Fibroblast of pulmonary artery (primary cell): Measurements from ENCODE around the gene MAP3K19.

Source experiments
- DNase-seq: peaks from one replicate; pipeline ENCODE4 v3.0.0-alpha.2; 2010; ENCODE audit warnings: low read depth
- H3K4me3 ChIP-seq: replicated peaks from 2 replicates; pipeline ENCODE4 v1.5.1; 2011; ENCODE audit warnings: low read depth, mild to moderate bottlenecking, control low read depth, low read length, moderate library complexity
- CTCF ChIP-seq: IDR thresholded peaks from 2 replicates; pipeline ENCODE4 v1.5.1; 2011; ENCODE audit warnings: mild to moderate bottlenecking, control low read depth, low read length, inconsistent platforms; ENCODE audit errors: missing control alignments

Gene MAP3K19

DNA sequence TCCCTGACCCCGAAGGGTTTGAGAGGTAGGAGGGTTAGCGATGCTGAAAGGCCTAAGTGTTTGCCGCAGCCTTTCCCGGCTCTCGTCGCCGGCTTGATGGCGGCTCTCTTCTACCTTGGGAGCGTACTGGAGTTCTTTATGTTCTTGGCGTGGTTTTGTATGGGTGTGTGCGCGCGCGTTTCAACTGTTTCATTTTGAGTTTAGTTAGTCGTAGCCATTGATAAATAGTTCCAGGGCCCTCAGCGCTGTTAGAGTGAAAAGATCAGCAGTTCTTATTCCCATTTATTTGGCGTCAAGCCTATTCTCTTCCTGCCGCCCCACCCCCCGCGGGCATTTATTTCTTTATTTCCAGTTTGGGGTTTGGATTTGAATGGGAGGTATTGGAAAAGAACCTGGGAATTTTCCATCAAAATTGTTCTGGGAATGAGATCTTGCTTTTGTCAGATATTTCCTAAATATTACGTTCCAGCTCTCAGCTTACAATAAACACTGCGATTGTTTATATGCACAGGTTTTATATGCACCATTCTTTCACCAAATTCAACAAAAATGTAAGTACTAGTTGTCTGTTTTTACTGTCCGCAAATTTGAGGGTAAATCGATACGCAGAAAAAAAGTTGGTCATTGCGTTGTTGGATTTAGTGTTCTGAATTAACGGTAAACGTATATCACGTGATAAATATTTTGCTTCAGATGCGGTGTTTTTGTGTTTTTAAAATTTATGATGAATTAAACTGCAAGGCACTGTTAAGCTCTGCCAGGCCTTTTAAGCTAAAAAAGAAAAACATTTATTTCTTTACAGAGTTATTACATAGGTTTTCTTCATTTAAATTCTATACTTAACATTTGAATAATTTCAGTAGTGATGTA, 127.7 kb downstream of the MAP3K19 start:
- peak; percentile 35 for DNase-seq
- peak overlapping the region; percentile 69 for H3K4me3 ChIP-seq
- no peak for TF ChIP-seq CTCF

DNA sequence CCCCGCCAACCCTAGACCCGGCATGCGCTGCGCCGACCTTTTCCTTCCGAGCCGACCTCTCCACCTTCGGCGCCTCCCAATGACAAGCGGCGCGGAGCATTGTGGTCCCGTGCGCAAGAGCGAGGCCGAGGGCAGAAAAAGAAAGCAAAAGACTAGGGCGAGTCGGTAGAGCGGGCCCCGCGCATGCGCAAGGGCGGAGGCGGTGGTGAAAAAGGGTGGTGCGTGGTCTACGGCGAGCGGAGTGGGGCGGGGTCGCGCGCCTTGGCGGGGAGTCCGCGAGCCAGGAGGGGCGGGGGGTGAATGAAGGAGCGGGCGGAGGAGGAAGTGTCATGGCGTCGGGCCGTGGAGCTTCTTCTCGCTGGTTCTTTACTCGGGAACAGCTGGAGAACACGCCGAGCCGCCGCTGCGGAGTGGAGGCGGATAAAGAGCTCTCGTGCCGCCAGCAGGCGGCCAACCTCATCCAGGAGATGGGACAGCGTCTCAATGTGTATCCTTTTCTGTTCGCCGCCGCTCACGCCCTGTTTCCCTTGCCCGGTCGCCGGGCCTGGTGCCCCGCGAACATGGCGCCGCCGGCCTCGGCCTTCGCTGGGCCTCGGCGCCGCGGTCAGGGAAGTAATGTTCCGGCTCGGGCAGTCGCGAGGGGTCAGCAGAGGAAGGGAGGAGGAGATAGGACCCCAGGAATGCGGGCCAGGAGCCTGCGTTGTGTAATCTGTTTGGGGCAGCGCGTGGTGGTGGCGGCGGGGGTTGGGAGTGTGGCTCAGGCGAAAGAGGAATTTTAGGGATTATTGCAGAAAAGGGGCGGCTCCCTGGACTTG, 128.5 kb downstream of the MAP3K19 start, which contains the start of gene CCNT2:
Gene CCNT2, plus strand, starts transcription at position 297 of the 815 bp plus-strand sequence. Its CDS starts 33 bp downstream, at position 330.
- peak; percentile 99 for DNase-seq
- H3K4me3 ChIP-seq = peak within 1 kb of the TSS; percentile 69
- no peak for TF ChIP-seq CTCF

DNA sequence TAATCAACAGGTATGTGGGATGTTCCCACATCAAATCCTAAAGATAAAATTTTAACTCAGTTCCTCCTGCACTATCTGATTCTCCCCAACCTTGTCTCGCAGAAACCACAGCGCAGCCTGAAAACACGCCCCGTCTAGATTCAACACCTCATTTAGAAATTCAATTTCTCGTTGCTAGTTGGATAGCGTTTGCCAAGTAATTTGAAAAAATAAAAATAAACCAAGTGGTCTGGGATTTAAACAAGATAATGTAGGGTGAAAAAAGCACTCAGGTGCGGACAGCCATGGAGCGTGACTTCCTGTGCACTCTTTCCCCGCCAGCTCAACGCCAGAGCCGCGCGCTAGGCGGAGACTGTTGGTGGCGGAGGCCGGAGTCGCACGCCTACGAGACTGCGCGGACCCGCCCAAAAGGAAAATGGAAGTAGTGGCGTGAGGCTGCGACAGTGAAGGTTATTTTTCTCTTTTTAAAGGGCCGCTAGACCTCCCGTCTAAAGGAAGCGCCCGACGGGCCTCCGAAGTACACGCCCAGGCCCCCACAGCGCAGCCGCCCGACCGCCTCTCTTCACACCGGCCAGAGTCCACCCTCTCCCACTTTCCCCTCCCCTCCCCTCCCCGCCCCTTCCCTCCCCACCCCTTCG, 129.2 kb downstream of the MAP3K19 start:
- peak; percentile 23 for TF ChIP-seq CTCF
- DNase-seq = no peak

DNA sequence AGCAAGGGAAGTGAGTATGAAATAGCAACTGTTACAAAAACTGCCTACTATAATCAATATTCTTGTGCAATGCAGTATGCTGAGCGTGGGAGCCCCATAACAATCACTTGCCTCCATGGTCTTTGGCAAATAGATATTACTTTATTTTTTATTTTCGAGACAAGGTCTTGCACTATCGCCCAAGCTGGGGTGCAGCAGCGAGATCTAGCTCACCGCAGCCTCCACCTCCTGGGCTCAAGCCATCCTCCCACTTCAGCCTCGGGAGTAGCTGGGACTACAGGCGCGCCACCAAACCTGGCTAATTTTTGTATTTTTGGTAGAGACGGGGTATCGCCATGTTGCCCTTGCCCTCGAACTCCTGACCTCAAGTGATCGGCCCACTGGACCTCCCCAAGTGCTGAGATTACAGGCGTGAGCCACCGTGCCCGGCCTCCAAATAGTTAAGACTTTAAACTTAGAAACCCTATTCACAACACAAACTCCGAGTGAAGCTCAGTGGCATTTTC, 129.8 kb downstream of the MAP3K19 start:
- H3K4me3 ChIP-seq = peak overlapping the region; percentile 69
- TF ChIP-seq CTCF = no peak
- no peak for DNase-seq

More for the DNA sequence above, 129.2 kb downstream of the MAP3K19 start:
- peak overlapping the region; percentile 69 for H3K4me3 ChIP-seq
